GM06990 (cell line): ENCODE results near the gene CNOT6.

ENCODE experiments used
- DNase-seq: peaks from one replicate; pipeline ENCODE4 v3.0.0-alpha.2; 2011; ENCODE audit not compliant: insufficient read length; ENCODE audit errors: extremely low read depth
- H3K27me3 ChIP-seq: replicated peaks from 2 replicates; pipeline ENCODE4 v1.6.0; 2011; ENCODE audit warnings: low read length; ENCODE audit not compliant: control insufficient read depth, insufficient read depth
- H3K36me3 ChIP-seq: 2 replicates; pipeline ENCODE4 v1.5.1; 2011; ENCODE audit warnings: low read length; ENCODE audit not compliant: control insufficient read depth, insufficient read depth
- H3K4me3 ChIP-seq: replicated peaks from 2 replicates; pipeline ENCODE4 v1.5.1; 2011; ENCODE audit warnings: low read depth, mild to moderate bottlenecking, control low read depth, low read length
- TF ChIP-seq, protein P1 (sequence below): IDR thresholded peaks from 2 replicates; pipeline ENCODE4 v1.5.1; 2011; ENCODE audit warnings: low read length, control low read depth, mild to moderate bottlenecking, inconsistent platforms; ENCODE audit not compliant: insufficient read depth, poor library complexity, severe bottlenecking

CNOT6 gene

DNA sequence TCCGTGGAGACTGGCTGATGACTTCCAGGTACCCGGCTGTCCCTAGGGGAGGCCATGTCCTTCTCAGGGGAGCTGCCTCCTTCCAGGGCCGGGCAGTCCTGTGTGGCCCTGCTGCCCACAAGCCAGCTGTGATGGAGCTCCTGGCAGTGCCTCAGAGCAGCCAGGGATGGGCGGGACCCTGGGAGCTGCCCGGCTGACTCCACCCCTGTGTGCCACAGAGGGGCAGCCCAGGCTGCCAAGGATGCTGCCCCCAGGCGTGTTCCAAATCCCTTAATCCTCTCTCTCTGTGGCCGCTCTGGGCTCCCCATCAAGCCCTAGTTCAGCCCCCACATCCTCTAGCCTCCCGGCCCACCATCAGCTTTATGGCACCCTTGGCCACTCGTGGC is 104.1 kb downstream of the CNOT6 start:
- TF ChIP-seq, protein P1, sequence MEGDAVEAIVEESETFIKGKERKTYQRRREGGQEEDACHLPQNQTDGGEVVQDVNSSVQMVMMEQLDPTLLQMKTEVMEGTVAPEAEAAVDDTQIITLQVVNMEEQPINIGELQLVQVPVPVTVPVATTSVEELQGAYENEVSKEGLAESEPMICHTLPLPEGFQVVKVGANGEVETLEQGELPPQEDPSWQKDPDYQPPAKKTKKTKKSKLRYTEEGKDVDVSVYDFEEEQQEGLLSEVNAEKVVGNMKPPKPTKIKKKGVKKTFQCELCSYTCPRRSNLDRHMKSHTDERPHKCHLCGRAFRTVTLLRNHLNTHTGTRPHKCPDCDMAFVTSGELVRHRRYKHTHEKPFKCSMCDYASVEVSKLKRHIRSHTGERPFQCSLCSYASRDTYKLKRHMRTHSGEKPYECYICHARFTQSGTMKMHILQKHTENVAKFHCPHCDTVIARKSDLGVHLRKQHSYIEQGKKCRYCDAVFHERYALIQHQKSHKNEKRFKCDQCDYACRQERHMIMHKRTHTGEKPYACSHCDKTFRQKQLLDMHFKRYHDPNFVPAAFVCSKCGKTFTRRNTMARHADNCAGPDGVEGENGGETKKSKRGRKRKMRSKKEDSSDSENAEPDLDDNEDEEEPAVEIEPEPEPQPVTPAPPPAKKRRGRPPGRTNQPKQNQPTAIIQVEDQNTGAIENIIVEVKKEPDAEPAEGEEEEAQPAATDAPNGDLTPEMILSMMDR, result no peak
- no peak for DNase-seq
- H3K27me3 ChIP-seq, result no peaks in the 10 kb centered on the region; the same call in 1 of the 2 replicates
- H3K36me3 ChIP-seq, result no peaks in the 10 kb centered on the region
- H3K4me3 ChIP-seq, result no peak overlapping the region

DNA sequence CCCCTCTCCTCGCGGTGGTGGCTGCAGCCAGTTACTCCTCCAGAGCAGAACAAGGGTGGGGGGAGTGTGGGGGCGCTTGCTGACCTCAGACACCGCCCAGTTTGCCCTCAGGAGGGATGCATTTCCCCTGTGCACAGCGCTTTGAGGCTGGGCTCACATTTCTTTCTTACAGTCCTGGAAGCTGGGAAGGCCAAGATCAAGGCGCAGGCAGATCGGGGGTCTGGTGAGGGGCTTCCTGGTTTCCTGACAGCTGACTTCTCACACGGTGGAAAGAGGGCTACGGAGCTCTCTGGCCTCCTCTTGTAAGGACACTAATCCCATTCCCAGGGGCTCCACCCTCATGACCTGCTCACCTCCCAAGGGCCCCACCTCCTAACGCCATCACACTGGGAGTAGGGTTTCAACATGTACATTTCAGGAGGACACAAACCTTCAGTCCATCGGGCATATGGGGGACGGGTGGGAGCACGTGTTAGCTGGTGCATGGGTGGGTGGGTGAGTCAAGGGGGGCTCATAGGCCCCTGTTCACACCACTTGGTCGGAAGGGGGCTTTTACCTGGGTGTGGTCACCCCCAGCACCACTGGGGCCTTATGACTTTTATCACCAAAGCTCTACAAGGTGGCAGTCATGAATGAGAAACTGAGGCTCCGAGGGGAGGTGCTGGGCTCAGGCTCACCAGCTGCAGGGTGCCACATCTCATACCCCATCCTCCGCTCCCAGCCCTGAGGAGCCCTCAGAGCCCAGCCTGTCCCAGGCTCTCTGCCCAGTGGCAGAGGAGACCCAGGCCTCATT is 104.8 kb downstream of the CNOT6 start:
- Histone ChIP-seq H3K27me3 (no peaks in the 10 kb centered on the region; the same call in 1 of the 2 replicates), H3K36me3 (no peaks in the 10 kb centered on the region), H3K4me3 (no peak overlapping the region)
- DNase-seq, result no peak
- TF ChIP-seq, protein P1, result no peak

DNA sequence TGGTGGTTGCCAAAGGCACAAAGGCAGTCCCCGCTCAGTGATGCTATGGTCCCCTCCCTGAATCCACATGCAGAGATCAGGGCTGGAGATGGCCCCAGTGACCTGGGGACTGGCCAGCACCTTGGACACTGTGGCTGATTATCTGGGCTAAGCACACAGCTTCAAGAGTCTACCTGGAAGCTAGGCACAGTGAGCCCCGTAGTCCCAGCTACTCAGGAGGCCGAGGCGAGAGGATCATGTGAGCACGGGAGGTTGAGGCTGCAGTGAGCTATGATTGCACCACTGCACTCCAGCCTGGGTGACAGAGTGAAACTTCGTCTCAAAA is 105.4 kb downstream of the CNOT6 start:
- no peak for DNase-seq
- Histone ChIP-seq H3K4me3 (no peak overlapping the region), H3K27me3 (no peaks in the 10 kb centered on the region; the same call in 1 of the 2 replicates), H3K36me3 (no peaks in the 10 kb centered on the region)
- TF ChIP-seq, protein P1, result no peak

DNA sequence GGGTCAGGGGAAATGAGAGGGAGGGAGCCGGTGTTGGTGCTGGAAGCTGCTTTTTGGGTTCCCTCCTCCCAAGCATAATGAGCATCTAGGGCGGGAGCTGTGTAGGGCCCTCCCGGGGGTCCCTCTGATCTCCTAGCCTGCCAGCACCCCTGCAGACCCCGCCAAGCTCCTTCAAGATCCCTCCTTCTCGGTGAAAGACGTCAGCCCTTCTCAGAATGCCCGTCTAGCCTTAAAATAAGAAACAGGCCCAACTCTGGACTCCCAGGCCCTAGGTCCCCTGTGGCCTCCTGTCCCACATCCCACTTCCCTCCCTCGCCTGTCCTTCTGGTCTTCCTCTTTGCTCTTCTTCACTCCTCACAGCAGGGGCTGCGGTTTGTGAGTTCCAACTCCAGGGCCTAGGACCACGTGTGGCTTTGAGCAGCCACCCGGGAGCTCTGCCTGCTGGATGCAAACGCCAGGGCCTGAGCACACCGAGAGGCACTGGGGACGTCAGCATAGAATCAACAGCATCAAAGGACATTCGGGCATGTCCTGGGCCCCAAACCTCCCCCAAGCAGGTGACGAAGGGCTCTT is 105.9 kb downstream of the CNOT6 start:
- TF ChIP-seq, protein P1, result no peak
- no peaks in the 10 kb centered on the region for H3K36me3 ChIP-seq
- DNase-seq, result no peak

DNA sequence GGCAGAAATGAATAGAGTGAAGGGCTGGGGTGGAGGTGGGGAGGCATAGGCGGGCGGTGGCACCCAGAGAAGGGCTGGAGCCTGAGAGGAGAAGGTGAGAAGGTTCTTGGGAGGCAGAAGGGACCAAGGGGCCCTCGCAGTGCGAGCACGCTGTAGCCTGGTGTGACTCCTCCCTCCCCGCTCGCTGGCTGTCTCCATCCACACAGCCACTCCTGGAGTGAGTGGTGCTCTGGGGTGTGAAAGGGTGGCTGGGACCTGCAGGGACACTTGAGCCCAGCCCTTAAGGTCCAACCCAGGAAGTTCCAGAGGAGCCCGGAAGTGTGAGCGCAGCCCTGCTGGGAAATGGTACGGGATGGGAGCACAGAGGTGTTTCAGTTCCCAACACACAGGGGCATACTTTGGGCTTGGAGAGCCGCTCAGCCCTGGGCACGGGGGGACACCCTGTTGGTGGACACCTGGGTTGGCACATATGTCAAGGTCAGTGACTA is 106.4 kb downstream of the CNOT6 start:
- Histone ChIP-seq H3K4me3 (no peak overlapping the region), H3K27me3 (no peaks in the 10 kb centered on the region; the same call in 1 of the 2 replicates), H3K36me3 (no peaks in the 10 kb centered on the region)
- no peak for DNase-seq
- TF ChIP-seq, protein P1, result no peak

More for the DNA sequence above, 105.9 kb downstream of the CNOT6 start:
- no peak overlapping the region for H3K4me3 ChIP-seq
- H3K27me3 ChIP-seq, result no peaks in the 10 kb centered on the region; the same call in 1 of the 2 replicates
